Stimulated activated CD4-positive, alpha-beta T cell treated with anti-CD3 and anti-CD28 coated beads, TNF-alpha, amount 100 ng/mL, for 48 hours (primary cell): ENCODE data around the gene CAMK1G.

Experiments used
- DNase-seq, 3 donors: peaks; one replicate each; pipeline ENCODE4 v3.0.0-alpha.2; 2020; ENCODE audit warnings: low read depth in 3 of 3

The CAMK1G gene

DNA sequence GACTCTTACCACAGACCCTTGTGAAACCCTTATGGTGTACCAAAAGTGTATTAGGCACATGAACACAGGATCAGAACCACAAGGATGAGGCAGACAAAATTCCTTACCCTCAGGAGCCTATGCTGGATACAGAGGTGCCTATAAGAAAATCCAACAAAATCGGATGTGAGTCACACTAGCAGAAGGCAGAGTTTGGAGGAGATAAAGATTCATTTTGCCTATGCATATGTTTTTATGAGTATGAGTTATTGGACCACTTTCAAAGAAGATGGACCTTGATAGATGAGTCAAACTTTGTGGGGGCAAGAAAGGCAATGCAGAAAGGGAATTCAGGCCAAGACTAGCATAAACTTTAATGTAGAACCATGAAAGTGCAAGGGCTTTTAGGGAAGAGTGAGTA is 17.0 kb downstream of the CAMK1G start:
- no peak for DNase-seq

GRCh38 chr1:209601809-209602657 is 18.5 kb downstream of the CAMK1G start:
- DNase-seq, result peak in 2 of 3 donors; percentile 2 to 11

DNA sequence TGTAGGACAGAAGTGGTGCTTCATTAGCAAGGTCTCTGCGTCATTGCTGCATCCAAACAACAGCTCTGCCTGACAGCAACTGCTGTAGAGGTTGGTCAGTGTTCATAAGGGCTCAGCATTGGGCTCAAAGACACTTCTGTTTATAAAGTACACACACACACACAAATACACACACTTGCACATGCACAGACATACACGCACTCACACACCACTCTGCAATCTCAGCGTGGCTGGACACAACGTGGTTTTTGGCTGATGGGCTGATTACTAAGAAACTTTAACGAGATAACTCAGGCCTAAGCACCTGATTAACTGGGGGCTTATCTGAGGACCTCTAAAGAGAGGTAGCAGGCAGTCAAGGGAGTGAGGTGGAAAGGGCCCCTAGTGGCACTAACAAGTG is 20.4 kb downstream of the CAMK1G start:
- DNase-seq, result no peak

- peak; percentile 14 to 18 (median 17) for DNase-seq
Measured at GRCh38 chr1:209607102-209607794, 23.7 kb downstream of the CAMK1G start.

- DNase-seq, result no peak
Measured at GRCh38 chr1:209607795-209608178, 24.3 kb downstream of the CAMK1G start.

DNA sequence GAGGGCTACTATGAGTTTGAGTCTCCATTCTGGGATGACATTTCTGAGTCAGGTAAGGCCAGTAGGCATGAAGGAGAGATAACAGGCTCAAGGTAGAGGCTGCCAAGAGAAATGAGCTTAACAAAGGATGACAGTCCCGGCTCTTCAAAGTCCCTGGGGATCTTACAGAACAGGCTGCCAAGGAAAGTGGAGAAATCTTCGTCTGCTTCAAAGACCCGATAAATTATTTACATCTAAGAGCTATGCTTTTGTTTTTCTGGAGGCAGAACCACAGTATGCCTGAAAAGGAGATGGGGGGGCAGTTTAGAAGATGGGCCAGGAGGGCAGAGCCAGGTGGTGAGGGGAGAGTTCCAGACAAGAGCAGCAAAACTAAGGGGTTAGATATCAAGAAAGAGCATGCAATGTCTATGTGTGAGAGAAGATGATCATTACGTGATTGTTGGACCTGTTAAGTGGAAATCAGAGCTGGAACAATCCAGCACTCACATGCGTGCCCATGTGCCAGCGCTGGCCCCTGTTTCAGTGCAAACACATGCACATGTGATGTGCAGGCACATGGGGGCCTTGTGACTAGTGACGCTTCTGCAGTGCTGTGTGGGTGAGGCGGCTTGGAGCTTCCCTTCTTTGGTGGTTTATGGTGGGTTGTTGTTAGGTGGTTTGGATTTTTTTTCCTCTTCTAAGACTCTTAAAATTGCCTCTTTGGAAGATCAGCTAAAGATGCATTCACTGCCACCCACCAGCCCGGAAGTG is 25.7 kb downstream of the CAMK1G start:
- no peak for DNase-seq

- no peak for DNase-seq
Measured at GRCh38 chr1:209609791-209610630, 26.5 kb downstream of the CAMK1G start.

- DNase-seq, result no peak
Measured at GRCh38 chr1:209610631-209610905, 27.1 kb downstream of the CAMK1G start.

GRCh38 chr1:209611771-209612570 is 28.5 kb downstream of the CAMK1G start:
- DNase-seq, result no peak

DNA sequence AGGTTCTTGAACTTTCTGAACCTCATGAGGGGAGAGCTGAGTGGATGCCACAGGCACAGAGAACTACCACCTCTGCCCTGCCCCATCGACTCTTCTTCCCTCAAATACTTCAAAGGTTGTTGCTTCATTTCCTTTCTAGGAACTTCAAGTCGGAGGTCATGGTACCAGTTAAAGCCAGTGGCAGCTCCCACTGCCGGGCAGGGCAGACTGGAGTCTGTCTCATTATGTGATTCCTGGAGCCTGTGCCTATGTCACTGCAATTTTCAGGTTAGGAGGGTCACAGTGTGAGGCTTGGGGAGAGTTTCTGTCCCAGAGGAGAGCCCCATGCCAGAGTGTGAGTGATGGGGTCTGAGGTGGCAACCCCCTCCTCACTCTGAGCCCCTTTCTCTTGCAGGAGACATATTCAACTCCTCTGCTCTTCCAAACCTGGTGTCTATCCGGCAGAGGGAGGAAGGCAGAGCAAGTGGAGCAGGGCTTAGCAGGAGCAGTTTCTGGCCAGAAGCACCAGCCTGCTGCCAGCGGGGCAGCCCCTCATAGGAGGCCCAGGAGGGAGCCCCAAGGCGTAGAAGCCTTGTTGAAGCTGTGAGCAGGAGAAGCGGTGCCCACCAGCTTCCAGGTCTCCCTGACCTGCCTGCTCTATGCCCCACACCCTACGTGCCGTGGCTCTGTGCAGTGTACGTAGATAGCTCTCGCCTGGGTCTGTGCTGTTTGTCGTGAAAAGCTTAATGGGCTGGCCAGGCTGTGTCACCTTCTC is 29.3 kb downstream of the CAMK1G start:
- no peak for DNase-seq

- DNase-seq, result no peak
Measured at GRCh38 chr1:209613400-209614150, 30.1 kb downstream of the CAMK1G start.

DNA sequence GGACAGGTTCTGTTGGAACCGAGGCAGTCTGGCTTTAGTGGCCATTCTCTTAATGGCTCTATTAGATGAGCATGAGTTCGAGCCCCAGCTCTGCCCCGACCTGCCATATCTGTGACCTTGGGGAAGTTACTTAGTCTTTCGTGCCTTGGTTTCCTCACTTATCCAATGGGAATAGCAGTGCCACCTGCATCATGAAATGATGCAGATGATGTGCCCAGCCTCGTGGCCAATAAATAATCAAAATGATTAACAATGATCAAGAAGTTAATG is 30.6 kb downstream of the CAMK1G start:
- no peak for DNase-seq

- DNase-seq, result no peak
Measured at GRCh38 chr1:209614906-209615305, 31.4 kb downstream of the CAMK1G start.

GRCh38 chr1:209616366-209617046 is 33.0 kb downstream of the CAMK1G start:
- DNase-seq, result no peak

DNA sequence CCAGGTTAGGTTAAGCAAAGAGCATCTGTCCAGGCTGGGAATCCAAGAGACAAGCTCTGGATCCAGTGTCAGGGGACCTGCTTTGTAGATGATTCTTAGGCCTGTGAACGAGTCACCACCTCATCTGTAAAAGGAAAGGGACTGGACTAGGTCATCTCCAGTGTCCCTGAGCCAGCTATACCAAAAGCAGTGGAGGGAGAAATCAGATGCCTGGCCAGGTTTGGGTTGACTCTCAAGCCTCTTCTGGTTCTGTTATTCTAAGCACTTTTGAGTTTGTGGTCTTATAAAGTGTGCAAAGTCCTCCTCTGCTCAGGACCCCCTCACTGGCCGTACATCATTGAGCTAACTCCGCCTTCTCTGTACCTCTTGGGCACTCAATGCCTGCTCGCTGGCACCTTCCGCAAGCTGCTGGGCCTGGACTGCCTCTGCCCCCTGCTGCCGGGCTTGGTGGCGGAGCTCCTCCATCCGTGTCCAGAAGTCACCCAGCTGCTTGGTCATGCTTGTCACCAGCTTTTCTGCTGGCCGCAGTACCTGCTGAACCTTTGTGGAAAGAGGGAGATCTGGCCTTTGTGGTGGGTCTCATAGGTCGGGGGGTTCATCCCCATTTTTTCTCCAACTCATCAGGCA is 33.6 kb downstream of the CAMK1G start:
- DNase-seq, result no peak

DNA sequence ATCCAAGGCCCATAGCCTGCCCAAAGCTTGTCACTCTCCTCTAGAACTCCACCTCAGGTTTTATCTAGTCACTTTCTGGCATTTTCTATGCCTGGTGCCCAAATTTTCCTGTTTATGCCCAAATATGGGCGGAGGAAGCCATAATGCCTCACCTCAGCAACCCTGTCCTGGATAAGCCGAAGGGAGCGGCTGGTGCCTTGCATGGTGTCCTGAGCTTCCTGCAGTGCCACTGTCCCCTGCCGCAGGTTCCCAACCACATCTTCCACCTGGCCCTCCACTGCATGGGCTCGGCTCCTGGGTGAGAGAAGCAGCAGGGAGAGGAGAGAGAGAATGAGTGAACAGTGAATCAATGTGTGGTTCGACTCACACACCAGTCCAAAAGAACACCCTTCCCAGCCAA is 34.2 kb downstream of the CAMK1G start:
- DNase-seq, result no peak

DNA sequence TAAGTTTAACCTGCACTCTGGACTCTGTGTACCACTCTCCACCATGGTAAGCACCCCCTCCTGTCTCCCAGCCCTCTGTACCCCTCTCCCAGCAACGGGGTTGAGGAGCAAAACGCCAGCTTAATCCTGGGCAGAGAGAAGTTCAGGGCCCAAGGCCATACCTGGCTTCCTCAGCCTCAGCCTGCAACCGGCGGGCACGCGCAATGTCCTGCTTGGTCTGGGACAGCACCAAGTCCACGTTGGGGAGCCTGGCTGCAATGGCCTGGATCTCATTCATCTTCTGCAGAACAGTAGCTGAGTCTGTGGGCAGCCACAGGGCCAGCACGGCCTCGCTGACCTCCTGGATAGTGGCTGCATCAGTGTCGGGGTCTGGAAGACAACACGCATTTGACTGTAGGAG is 34.8 kb downstream of the CAMK1G start:
- no peak for DNase-seq

- DNase-seq, result no peak
Measured at GRCh38 chr1:209618756-209619420, 35.4 kb downstream of the CAMK1G start.
